DND-41 (cell line): ENCODE results near the gene NAV1.

Source experiments
- ATAC-seq: fragments of 200-7000 bp; cut with Tn5 transposase; 3 replicates; pipeline ENCODE4 v1.9.1; 2021; ENCODE audit warnings: low read depth; ENCODE audit not compliant: insufficient read depth
- DNase-seq: peaks from one replicate; pipeline ENCODE4 v3.0.0-alpha.2; 2020
- H2AFZ ChIP-seq: 2 replicates; pipeline ENCODE4 v1.6.0; 2012; ENCODE audit warnings: low read depth, low read length
- H3K27ac ChIP-seq: 2 replicates; pipeline ENCODE4 v1.5.1; 2012; ENCODE audit warnings: low read length, inconsistent platforms
- H3K27me3 ChIP-seq: fragments of 200-600 bp; sonication (generic); 2 replicates; pipeline ENCODE4 v1.6.0; 2012; ENCODE audit warnings: low read length, mild to moderate bottlenecking, inconsistent platforms; ENCODE audit not compliant: insufficient read depth, poor library complexity
- H3K36me3 ChIP-seq: 2 replicates; pipeline ENCODE4 v1.5.1; 2012; ENCODE audit warnings: low read length, inconsistent platforms; ENCODE audit not compliant: insufficient read depth
- H3K4me1 ChIP-seq: 2 replicates; pipeline ENCODE4 v1.5.1; 2012; ENCODE audit warnings: mild to moderate bottlenecking, low read length; ENCODE audit not compliant: insufficient read depth
- H3K4me2 ChIP-seq: 2 replicates; pipeline ENCODE4 v1.6.0; 2012; ENCODE audit warnings: mild to moderate bottlenecking, moderate library complexity, low read length, inconsistent platforms; ENCODE audit not compliant: insufficient read depth
- H3K4me3 ChIP-seq, 2 experiments: fragments of 200-600 bp in 1 of 2; shearing (Covaris generic) in 1 of 2; 2 replicates each; pipeline ENCODE4 v1.5.1; 2012 to 2016; ENCODE audit warnings: inconsistent platforms in 2 of 2, low read length in 2 of 2, mild to moderate bottlenecking in 2 of 2, low read depth in 1 of 2, moderate library complexity in 1 of 2
- H3K79me2 ChIP-seq: 2 replicates; pipeline ENCODE4 v1.6.0; 2012; ENCODE audit warnings: low read length, inconsistent platforms; ENCODE audit not compliant: insufficient read depth
- H3K9ac ChIP-seq: 2 replicates; pipeline ENCODE4 v1.6.0; 2012; ENCODE audit warnings: low read depth, mild to moderate bottlenecking, inconsistent platforms, low read length, moderate library complexity
- H3K9me3 ChIP-seq: 2 replicates; pipeline ENCODE4 v1.5.1; 2012; ENCODE audit warnings: low read length, moderate library complexity, mild to moderate bottlenecking, inconsistent platforms; ENCODE audit not compliant: insufficient read depth, severe bottlenecking
- H4K20me1 ChIP-seq: 2 replicates; pipeline ENCODE4 v1.6.0; 2012; ENCODE audit warnings: low read length; ENCODE audit not compliant: insufficient read depth
- CTCF ChIP-seq: IDR thresholded peaks from 2 replicates; pipeline ENCODE4 v1.5.1; 2012; ENCODE audit warnings: borderline replicate concordance, low read length, moderate library complexity, mild to moderate bottlenecking; ENCODE audit not compliant: poor library complexity, severe bottlenecking; ENCODE audit errors: extremely low read depth
- EZH2 ChIP-seq: IDR thresholded peaks from 3 replicates; pipeline ENCODE4 v1.6.1; 2012; ENCODE audit warnings: borderline replicate concordance, low read depth, mild to moderate bottlenecking, moderate library complexity, low read length, inconsistent platforms; ENCODE audit not compliant: severe bottlenecking

Gene NAV1

DNA sequence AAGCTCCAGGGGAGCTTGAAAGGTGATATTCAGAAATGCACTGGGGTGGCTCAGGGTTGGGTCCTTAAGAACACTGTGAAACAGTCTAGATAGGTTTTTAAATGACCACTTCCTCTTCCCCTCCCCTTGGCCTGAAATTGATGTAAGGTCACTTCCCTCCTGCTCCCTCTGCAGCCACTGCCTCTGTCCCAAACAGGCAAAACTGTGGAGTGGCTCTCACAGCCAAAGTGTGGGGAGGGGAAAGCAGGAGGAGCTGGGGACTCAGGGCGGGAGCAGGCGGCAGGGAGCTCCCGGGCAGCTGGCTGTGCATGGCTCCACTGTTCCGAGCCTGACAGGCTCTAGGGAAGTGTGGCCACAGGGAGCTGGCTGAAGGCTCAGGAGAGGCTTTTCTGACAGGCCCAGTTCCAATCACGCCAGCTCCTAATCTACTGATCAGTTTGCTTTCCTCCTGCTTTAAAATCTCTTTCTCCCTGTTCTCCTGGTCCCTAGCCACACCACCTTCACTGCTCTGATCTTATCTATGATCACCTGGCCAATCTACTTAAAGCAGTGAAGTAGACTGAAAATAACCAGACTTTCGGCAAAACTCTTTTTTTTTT, 26.9 kb upstream of the NAV1 start:
- Histone ChIP-seq H2AFZ (no peak overlapping the region), H3K9ac (no peak overlapping the region), H3K9me3 (no peaks in the 10 kb centered on the region), H3K27me3 (no peaks in the 10 kb centered on the region), H4K20me1 (0 out of 2 replicates have a peak, but pooled peaks cover 3% of the 10 kb centered on the region), H3K4me3 (no peak overlapping the region), H3K79me2 (peaks cover 6% of the 10 kb centered on the region; the same call in 1 of the 2 replicates), H3K4me1 (peaks cover 10% of the 10 kb centered on the region), H3K4me2 (no peak overlapping the region), H3K36me3 (no peaks in the 10 kb centered on the region), H3K27ac (no peak overlapping the region)
- DNase-seq (no peak), ATAC-seq (no peak)
- TF ChIP-seq CTCF (no peak), EZH2 (no peak)

DNA sequence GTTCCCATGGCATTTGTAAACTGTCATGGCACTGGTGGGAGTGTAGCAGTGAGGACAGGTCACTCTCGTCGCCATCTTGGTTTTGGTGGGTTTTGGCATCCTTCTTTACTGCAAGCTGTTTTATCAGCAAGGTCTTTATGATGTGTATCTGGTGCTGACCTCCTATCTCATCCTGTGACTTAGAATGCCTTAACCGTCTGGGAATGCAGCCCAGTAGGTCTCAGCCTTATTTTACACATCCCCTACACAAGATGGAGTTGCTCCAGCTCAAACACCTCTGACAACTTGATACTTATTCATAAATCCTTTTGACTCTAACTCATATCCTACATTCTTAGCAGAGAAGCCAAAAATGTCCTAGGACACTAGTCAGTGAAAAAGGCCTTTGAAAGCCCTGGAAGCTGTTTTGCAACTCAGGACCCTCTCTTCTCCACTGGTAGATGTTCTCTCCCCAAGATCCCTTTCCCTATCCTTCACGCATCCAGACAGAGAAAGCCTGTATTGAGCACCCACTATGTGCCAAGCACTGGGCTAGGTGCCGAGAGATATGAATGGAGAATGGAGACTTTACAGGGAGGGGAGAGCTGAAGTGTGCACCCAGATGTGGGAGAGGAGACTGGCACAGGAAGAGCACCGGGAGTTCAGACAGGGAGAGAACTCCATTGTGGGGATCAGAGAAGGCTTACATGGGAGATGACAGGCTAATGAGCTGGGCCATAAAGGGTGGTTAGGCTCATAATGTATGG, 25.3 kb upstream of the NAV1 start:
- H3K79me2 ChIP-seq, result no peaks in the 10 kb centered on the region
- H3K27ac ChIP-seq, result no peak overlapping the region
- H3K36me3 ChIP-seq, result no peaks in the 10 kb centered on the region
- DNase-seq, result no peak
- 0 out of 2 replicates have a peak, but pooled peaks cover 3% of the 10 kb centered on the region for H4K20me1 ChIP-seq
- H3K27me3 ChIP-seq, result no peaks in the 10 kb centered on the region
- H2AFZ ChIP-seq, result no peak overlapping the region
- ATAC-seq, result no peak
- no peaks in the 10 kb centered on the region for H3K4me1 ChIP-seq
- no peak overlapping the region for H3K4me2 ChIP-seq
- no peak overlapping the region for H3K4me3 ChIP-seq
- TF ChIP-seq EZH2 (no peak), CTCF (no peak)
- no peaks in the 10 kb centered on the region for H3K9me3 ChIP-seq
- H3K9ac ChIP-seq, result no peak overlapping the region

- no peak for ATAC-seq
- H3K27me3 ChIP-seq, result no peaks in the 10 kb centered on the region
- no peak for TF ChIP-seq CTCF
- TF ChIP-seq EZH2, result no peak
- no peak overlapping the region for H3K4me2 ChIP-seq
- H3K9me3 ChIP-seq, result no peaks in the 10 kb centered on the region
- no peak overlapping the region for H3K27ac ChIP-seq
- H3K36me3 ChIP-seq, result no peaks in the 10 kb centered on the region
- H2AFZ ChIP-seq, result no peak overlapping the region
- H3K9ac ChIP-seq, result no peak overlapping the region
- no peak overlapping the region for H3K4me3 ChIP-seq
- H3K79me2 ChIP-seq, result no peaks in the 10 kb centered on the region
- 0 out of 2 replicates have a peak, but pooled peaks cover 3% of the 10 kb centered on the region for H4K20me1 ChIP-seq
- H3K4me1 ChIP-seq, result no peaks in the 10 kb centered on the region
- no peak for DNase-seq
Observed at GRCh38 chr1:201514466-201514865, 24.5 kb upstream of the NAV1 start.
